GM12864 (cell line): ENCODE measurements around the gene NFAM1.

Experiments
- DNase-seq: peaks from one replicate; pipeline ENCODE4 v3.0.0-alpha.2; 2011; ENCODE audit warnings: low read depth
- H3K4me3 ChIP-seq: 2 replicates; pipeline ENCODE4 v1.5.1; 2011; ENCODE audit warnings: mild to moderate bottlenecking, low read depth, low read length, control low read depth
- CTCF ChIP-seq: IDR thresholded peaks from 2 replicates; pipeline ENCODE4 v1.5.1; 2011; ENCODE audit warnings: low read depth, mild to moderate bottlenecking, moderate library complexity, low read length, control low read depth, inconsistent platforms; ENCODE audit errors: missing control alignments

The NFAM1 gene

GRCh38 chr22:42432020-42432596 is at the start of gene NFAM1:
TSS of gene NFAM1 (minus strand) at chr22:42432403. CDS start at chr22:42432357, 46 bp downstream.
- DNase-seq: no peak
- H3K4me3 ChIP-seq: no peak within 1 kb of the TSS
- no peak for TF ChIP-seq CTCF

- no peak overlapping the region for H3K4me3 ChIP-seq
- no peak for TF ChIP-seq CTCF
- no peak for DNase-seq
Observed at GRCh38 chr22:42475122-42475521, 42.9 kb upstream of the NFAM1 start.

GRCh38 chr22:42473484-42474193 is 41.4 kb upstream of the NFAM1 start:
- DNase-seq: peak; percentile 26
- peak; percentile 75 for TF ChIP-seq CTCF

GRCh38 chr22:42472671-42473070 is 40.5 kb upstream of the NFAM1 start:
- no peak for TF ChIP-seq CTCF
- H3K4me3 ChIP-seq: no peak overlapping the region

More at GRCh38 chr22:42473484-42474193, 41.4 kb upstream of the NFAM1 start:
- H3K4me3 ChIP-seq: no peak overlapping the region

GRCh38 chr22:42471441-42471840 is 39.2 kb upstream of the NFAM1 start:
- H3K4me3 ChIP-seq: no peak overlapping the region
- no peak for DNase-seq
- TF ChIP-seq CTCF: no peak

More at GRCh38 chr22:42472671-42473070, 40.5 kb upstream of the NFAM1 start:
- no peak for DNase-seq

- DNase-seq: no peak
- H3K4me3 ChIP-seq: no peak overlapping the region
- TF ChIP-seq CTCF: no peak
Observed at GRCh38 chr22:42470366-42471082, 38.3 kb upstream of the NFAM1 start.

GRCh38 chr22:42468841-42469240 is 36.6 kb upstream of the NFAM1 start:
- H3K4me3 ChIP-seq: no peak overlapping the region
- no peak for DNase-seq
- no peak for TF ChIP-seq CTCF
